IMR-90 (cell line): ENCODE data around the gene NELL2. TPM values are rescaled to one million over a fixed set of nuclear protein-coding genes. Genes with fewer than 3 reads are reported as not detected.

Source experiments
- ATAC-seq: fragments of 200-7000 bp; cut with Tn5 transposase; 2 replicates; pipeline ENCODE4 v1.9.1; 2020; ENCODE audit warnings: low read depth, mild to moderate bottlenecking, moderate library complexity
- BruUV-seq: library from RNA; stranded (reverse); fragments of 400-500 nt; replicated peaks from 2 replicates; lab custom pipeline; 2021; lab: Mats Ljungman, UMichigan
- CTCF ChIA-PET: fragments of 300-600 bp; formaldehyde crosslinking; extraction: SDS; loops from one replicate; lab custom pipeline; 2021; ENCODE audit warnings: antibody characterized with exemption; lab: Yijun Ruan, JAX
- POLR2A ChIA-PET: fragments of 300-600 bp; sonication (Branson Sonifier 250); formaldehyde crosslinking; loops from one replicate; lab custom pipeline; 2022; ENCODE audit warnings: antibody characterized with exemption; ENCODE audit not compliant: unreplicated experiment; lab: Charles Lee
- DNase-seq: peaks from one replicate; pipeline ENCODE4 v3.0.0; 2013
- H2AFZ ChIP-seq: replicated peaks from 2 replicates; pipeline ENCODE3; 2013; ENCODE audit warnings: low read length, mild to moderate bottlenecking; ENCODE audit not compliant: poor library complexity
- H2AK5ac ChIP-seq: 2 replicates; pipeline ENCODE4 v1.6.1; 2013; ENCODE audit warnings: low read depth, low read length, inconsistent platforms
- H2AK9ac ChIP-seq: replicated peaks from 2 replicates; pipeline ENCODE3; 2013; ENCODE audit warnings: mild to moderate bottlenecking, low read depth, low read length, moderate library complexity; ENCODE audit not compliant: poor library complexity
- H2BK120ac ChIP-seq: 2 replicates; pipeline ENCODE4 v1.6.1; 2013; ENCODE audit warnings: low read depth, low read length, inconsistent platforms
- H2BK15ac ChIP-seq: 3 replicates; pipeline ENCODE4 v1.6.1; 2013; ENCODE audit warnings: low read depth, low read length, inconsistent platforms
- H2BK20ac ChIP-seq: 2 replicates; pipeline ENCODE4 v1.6.1; 2013; ENCODE audit warnings: low read depth, mild to moderate bottlenecking, inconsistent platforms, low read length, moderate library complexity
- H2BK5ac ChIP-seq: 2 replicates; pipeline ENCODE4 v1.6.1; 2013; ENCODE audit warnings: mild to moderate bottlenecking, low read depth, low read length, inconsistent platforms; ENCODE audit not compliant: poor library complexity, severe bottlenecking
- H3K14ac ChIP-seq: replicated peaks from 2 replicates; pipeline ENCODE4 v1.6.1; 2013; ENCODE audit warnings: low read depth, low read length, inconsistent platforms
- H3K18ac ChIP-seq: 2 replicates; pipeline ENCODE4 v1.6.1; 2013; ENCODE audit warnings: low read depth, low read length, control low read depth
- H3K23ac ChIP-seq: 2 replicates; pipeline ENCODE4 v1.6.1; 2013; ENCODE audit warnings: low read depth, low read length, inconsistent platforms
- H3K27ac ChIP-seq: 2 replicates; pipeline ENCODE4 v1.5.1; 2013; ENCODE audit warnings: mild to moderate bottlenecking, control low read depth, low read length; ENCODE audit not compliant: insufficient read depth
- H3K27me3 ChIP-seq: 2 replicates; pipeline ENCODE4 v1.6.1; 2013; ENCODE audit warnings: low read length; ENCODE audit not compliant: control insufficient read depth, insufficient read depth
- H3K36me3 ChIP-seq: 2 replicates; pipeline ENCODE4 v1.6.1; 2013; ENCODE audit warnings: low read length, mixed read lengths; ENCODE audit not compliant: control insufficient read depth, insufficient read depth
- H3K4ac ChIP-seq: 2 replicates; pipeline ENCODE4 v1.6.1; 2013; ENCODE audit warnings: low read depth, low read length, inconsistent platforms
- H3K4me1 ChIP-seq: 2 replicates; pipeline ENCODE4 v1.6.1; 2013; ENCODE audit warnings: low read length, mixed read lengths; ENCODE audit not compliant: control insufficient read depth, insufficient read depth
- H3K4me2 ChIP-seq: 2 replicates; pipeline ENCODE4 v1.6.1; 2013; ENCODE audit warnings: low read depth, mild to moderate bottlenecking, control low read depth, low read length, moderate library complexity
- H3K4me3 ChIP-seq: 2 replicates; pipeline ENCODE4 v1.5.1; 2013; ENCODE audit warnings: low read depth, mild to moderate bottlenecking, control low read depth, low read length, moderate library complexity; ENCODE audit not compliant: insufficient read depth
- H3K56ac ChIP-seq: 2 replicates; pipeline ENCODE4 v1.6.1; 2013; ENCODE audit warnings: low read length, inconsistent platforms; ENCODE audit not compliant: insufficient read depth; ENCODE audit errors: extremely low read depth
- H3K79me1 ChIP-seq, 2 experiments: 2 replicates each; pipeline ENCODE4 v1.6.1; 2013; ENCODE audit warnings: low read length in 2 of 2, inconsistent platforms in 1 of 2, low read depth in 1 of 2
- H3K9ac ChIP-seq: 2 replicates; pipeline ENCODE4 v1.6.1; 2013; ENCODE audit warnings: low read depth, low read length, control low read depth
- H3K9me1 ChIP-seq: 2 replicates; pipeline ENCODE4 v1.6.1; 2013; ENCODE audit warnings: low read length, inconsistent platforms; ENCODE audit not compliant: insufficient read depth
- H3K9me3 ChIP-seq: 2 replicates; pipeline ENCODE4 v1.6.1; 2013; ENCODE audit warnings: low read length; ENCODE audit not compliant: control insufficient read depth, insufficient read depth
- H4K20me1 ChIP-seq: 2 replicates; pipeline ENCODE4 v1.6.1; 2013; ENCODE audit warnings: low read length, inconsistent platforms; ENCODE audit not compliant: insufficient read depth
- H4K5ac ChIP-seq: 2 replicates; pipeline ENCODE4 v1.6.1; 2013; ENCODE audit warnings: mild to moderate bottlenecking, low read depth, low read length, control low read depth
- H4K8ac ChIP-seq, 2 experiments: 2 replicates each; pipeline ENCODE4 v1.6.1; 2013; ENCODE audit warnings: low read depth in 2 of 2, low read length in 2 of 2, control low read depth in 1 of 2, inconsistent platforms in 1 of 2
- H4K91ac ChIP-seq: 2 replicates; pipeline ENCODE4 v1.6.1; 2013; ENCODE audit warnings: low read depth, low read length, inconsistent platforms; ENCODE audit not compliant: insufficient read depth
- BHLHE40 ChIP-seq: fragments of 150-350 bp; IDR thresholded peaks from 2 replicates; pipeline ENCODE4 v1.6.1; 2016; ENCODE audit warnings: mild to moderate bottlenecking, low read depth, low read length
- CEBPB ChIP-seq: IDR thresholded peaks from 2 replicates; pipeline ENCODE4 v1.6.1; 2012; ENCODE audit warnings: low read depth, low read length, improper control_type of control experiment
- CHD1 ChIP-seq: IDR thresholded peaks from 2 replicates; pipeline ENCODE4 v1.6.1; 2012; ENCODE audit warnings: low read depth, low read length, improper control_type of control experiment
- CTCF ChIP-seq: conservative IDR thresholded peaks from 2 replicates; pipeline ENCODE4 v1.5.1; 2012; ENCODE audit warnings: mild to moderate bottlenecking, low read depth, low read length, improper control_type of control experiment
- FOS ChIP-seq: fragments of 150-350 bp; IDR thresholded peaks from 2 replicates; pipeline ENCODE4 v1.6.1; 2016; ENCODE audit warnings: low read depth, low read length
- MAZ ChIP-seq: IDR thresholded peaks from 2 replicates; pipeline ENCODE4 v1.6.1; 2012; ENCODE audit warnings: low read depth, mild to moderate bottlenecking, low read length, improper control_type of control experiment, moderate library complexity, borderline replicate concordance
- MXI1 ChIP-seq: IDR thresholded peaks from 2 replicates; pipeline ENCODE4 v1.6.1; 2012; ENCODE audit warnings: low read depth, mild to moderate bottlenecking, low read length, moderate library complexity, borderline replicate concordance
- NFE2L2 ChIP-seq: fragments of 150-350 bp; IDR thresholded peaks from 2 replicates; pipeline ENCODE4 v1.6.1; 2016; ENCODE audit warnings: low read depth, mild to moderate bottlenecking, low read length
- POLR2A ChIP-seq: IDR thresholded peaks from 2 replicates; pipeline ENCODE4 v1.6.1; 2012; ENCODE audit warnings: mild to moderate bottlenecking, low read depth, low read length
- RAD21 ChIP-seq: IDR thresholded peaks from 2 replicates; pipeline ENCODE4 v1.6.1; 2012; ENCODE audit warnings: low read length, improper control_type of control experiment
- RFX5 ChIP-seq: IDR thresholded peaks from 2 replicates; pipeline ENCODE4 v1.8.0; 2012; ENCODE audit warnings: low read depth, mild to moderate bottlenecking, low read length, moderate library complexity
- SMC3 ChIP-seq: fragments of 150-350 bp; IDR thresholded peaks from 2 replicates; pipeline ENCODE4 v1.6.1; 2016; ENCODE audit warnings: low read depth, mild to moderate bottlenecking, antibody characterized with exemption, low read length, moderate library complexity
- WGBS, 2 experiments: methylation state at CpG; one replicate each; pipeline versions ENCODE4 v1.1.5 to v1.1.7; 2013; ENCODE audit warnings: missing lambda C conversion rate in 2 of 2; ENCODE audit not compliant: insufficient read length in 1 of 2; ENCODE audit errors: extremely low coverage in 2 of 2; 5-methylcytosine and 5-hydroxymethylcytosine counted together
- dilution Hi-C: fragments of 300-500 bp; cut with HindIII; formaldehyde crosslinking; loops from one replicate; pipeline ENCODE4 v1.14.3; 2018; ENCODE audit warnings: low sequenced_read_pairs; ENCODE audit not compliant: unreplicated experiment
- in situ Hi-C: fragments of 300-500 bp; cut with MboI; formaldehyde crosslinking; loops from 3 replicates; pipeline ENCODE4 v1.14.3; 2019; ENCODE audit warnings: low sequenced_read_pairs, inconsistent platforms, mixed read lengths
- intact Hi-C: fragments of 100-400 bp; cut with micrococcal nuclease; formaldehyde crosslinking; loops from 2 replicates; pipeline ENCODE4 v1.10.0; 2022
- polyA plus RNA-seq, 3 experiments: library from polyadenylated mRNA; depleted of rRNA; stranded (reverse); fragments of >200 nt; gene quantifications; 2 replicates each; pipeline ENCODE4 v1.2.3, GENCODE V29; 2012; ENCODE audit warnings: low replicate concordance in 1 of 3
- total RNA-seq: library from RNA; depleted of rRNA; stranded (reverse); fragments of >200 nt; gene quantifications from 2 replicates; pipeline ENCODE4 v1.2.3, GENCODE V29; 2012
- TF ChIP-seq, protein P1 (sequence below): fragments of 150-350 bp; IDR thresholded peaks from 2 replicates; pipeline ENCODE4 v1.6.1; 2016; ENCODE audit warnings: low read depth, mild to moderate bottlenecking, low read length, moderate library complexity, borderline replicate concordance
- TF ChIP-seq, protein P2 (sequence below): fragments of 150-350 bp; IDR thresholded peaks from 2 replicates; pipeline ENCODE4 v1.6.1; 2017; ENCODE audit warnings: mild to moderate bottlenecking, antibody characterized with exemption, low read length, low read depth

NELL2 gene
- total and polyA plus RNA-seq, 2 of the 4 experiments (the other 2 are of a cell fraction): 0.18 to 0.26 TPM

DNA sequence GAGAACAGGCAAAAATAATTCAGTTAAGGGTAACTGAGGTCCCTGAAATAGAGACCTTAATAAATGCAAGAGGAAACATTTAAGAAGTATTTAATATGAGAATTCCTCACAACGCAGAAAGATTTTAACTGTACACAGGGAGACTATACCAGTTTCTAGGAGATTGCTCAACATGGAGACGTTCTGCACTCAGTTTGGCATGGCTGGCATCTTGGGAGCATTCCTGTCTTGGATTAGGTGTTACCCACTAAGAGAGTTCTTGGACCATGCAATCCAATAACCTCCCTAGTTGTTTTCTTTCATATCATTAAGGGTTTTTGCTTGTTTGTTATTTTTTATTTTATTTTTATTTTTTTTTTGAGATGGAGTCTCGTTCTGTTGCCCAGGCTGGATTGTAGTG, 302.4 kb downstream of the NELL2 start:
- no peak for TF ChIP-seq RAD21
- TF ChIP-seq, protein P1, sequence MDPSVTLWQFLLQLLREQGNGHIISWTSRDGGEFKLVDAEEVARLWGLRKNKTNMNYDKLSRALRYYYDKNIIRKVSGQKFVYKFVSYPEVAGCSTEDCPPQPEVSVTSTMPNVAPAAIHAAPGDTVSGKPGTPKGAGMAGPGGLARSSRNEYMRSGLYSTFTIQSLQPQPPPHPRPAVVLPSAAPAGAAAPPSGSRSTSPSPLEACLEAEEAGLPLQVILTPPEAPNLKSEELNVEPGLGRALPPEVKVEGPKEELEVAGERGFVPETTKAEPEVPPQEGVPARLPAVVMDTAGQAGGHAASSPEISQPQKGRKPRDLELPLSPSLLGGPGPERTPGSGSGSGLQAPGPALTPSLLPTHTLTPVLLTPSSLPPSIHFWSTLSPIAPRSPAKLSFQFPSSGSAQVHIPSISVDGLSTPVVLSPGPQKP: no peak
- no peak for TF ChIP-seq BHLHE40
- no peak for TF ChIP-seq SMC3
- no peak for TF ChIP-seq CHD1
- TF ChIP-seq, protein P2, sequence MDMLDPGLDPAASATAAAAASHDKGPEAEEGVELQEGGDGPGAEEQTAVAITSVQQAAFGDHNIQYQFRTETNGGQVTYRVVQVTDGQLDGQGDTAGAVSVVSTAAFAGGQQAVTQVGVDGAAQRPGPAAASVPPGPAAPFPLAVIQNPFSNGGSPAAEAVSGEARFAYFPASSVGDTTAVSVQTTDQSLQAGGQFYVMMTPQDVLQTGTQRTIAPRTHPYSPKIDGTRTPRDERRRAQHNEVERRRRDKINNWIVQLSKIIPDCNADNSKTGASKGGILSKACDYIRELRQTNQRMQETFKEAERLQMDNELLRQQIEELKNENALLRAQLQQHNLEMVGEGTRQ: no peak
- no peak for TF ChIP-seq MXI1
- no peak for TF ChIP-seq NFE2L2
- TF ChIP-seq CTCF: no peak
- no peak for TF ChIP-seq MAZ
- TF ChIP-seq FOS: no peak
- TF ChIP-seq POLR2A: no peak
- TF ChIP-seq CEBPB: no peak
- no peak for TF ChIP-seq RFX5
- H3K18ac ChIP-seq: no peak overlapping the region
- H2BK120ac ChIP-seq: no peak overlapping the region
- no peak overlapping the region for H4K5ac ChIP-seq
- H3K4me3 ChIP-seq: no peak overlapping the region
- dilution Hi-C loops (no loop called here), intact Hi-C loops (no loop called here), in situ Hi-C loops (no loop called here)
- DNase-seq (no peak), ATAC-seq (no peak)
- no peak overlapping the region for H2AK9ac ChIP-seq
- H3K9me3 ChIP-seq: no peaks in the 10 kb centered on the region
- H3K4me1 ChIP-seq: no peaks in the 10 kb centered on the region
- H3K36me3 ChIP-seq: no peaks in the 10 kb centered on the region
- CTCF ChIA-PET: no interaction called here
- POLR2A ChIA-PET: no interaction called here
- no peak overlapping the region for H2BK15ac ChIP-seq
- H3K79me1 ChIP-seq: no peaks in the 10 kb centered on the region
- H3K9me1 ChIP-seq: no peaks in the 10 kb centered on the region
- no peaks in the 10 kb centered on the region for H4K20me1 ChIP-seq
- BruUV-seq: no TSS peak
- no peak overlapping the region for H3K23ac ChIP-seq
- no peaks in the 10 kb centered on the region for H3K27me3 ChIP-seq
- no peak overlapping the region for H2BK20ac ChIP-seq
- no peak overlapping the region for H2AFZ ChIP-seq
- no peak overlapping the region for H3K9ac ChIP-seq
- no CpG with 5 or more reads among the region's 3 CpGs for WGBS, 2 experiments
- no peak overlapping the region for H3K27ac ChIP-seq
- H3K4me2 ChIP-seq: no peak overlapping the region
- H4K91ac ChIP-seq: no peak overlapping the region
- H4K8ac ChIP-seq: no peak overlapping the region
- no peak overlapping the region for H2AK5ac ChIP-seq
- no peak overlapping the region for H3K14ac ChIP-seq
- H2BK5ac ChIP-seq: no peak overlapping the region
- H3K4ac ChIP-seq: no peak overlapping the region
- H3K56ac ChIP-seq: no peak overlapping the region
